ENCODE data around the gene ANKRD27. TPM values are rescaled to one million over a fixed set of nuclear protein-coding genes. Genes with fewer than 3 reads are reported as not detected.
"Not testable (repeated sequence)": the region's sequence is repeated elsewhere in the genome, so short reads cannot be mapped to it uniquely, and the experiment has no call there.

Gene ANKRD27
- total RNA-seq, 6 donors from 2014 or later, result 31.3 to 46.1 (median 35.3) TPM

DNA sequence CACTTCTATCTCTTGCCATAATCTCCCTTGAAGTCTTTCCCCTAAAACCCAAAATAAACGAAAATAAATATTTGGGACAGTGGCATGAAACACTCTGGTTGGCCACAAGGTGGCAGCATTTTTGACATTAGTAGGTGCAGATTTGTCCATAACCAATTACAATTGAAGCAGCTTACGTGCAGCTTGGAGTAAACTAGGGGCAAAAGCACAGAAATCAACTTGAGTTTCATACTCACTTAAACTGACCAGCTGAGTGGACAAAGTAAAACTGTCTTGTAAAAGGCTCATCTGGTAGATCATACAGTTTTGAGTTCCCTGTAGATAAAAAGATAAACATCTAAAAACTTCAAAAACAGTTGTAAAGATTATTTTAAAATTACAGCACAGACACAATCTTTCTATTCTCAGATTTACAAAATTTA, 75.2 kb downstream of the ANKRD27 start:
- no peak overlapping the region for H3K27ac ChIP-seq
- H3K9me3 ChIP-seq, result no peaks in the 10 kb centered on the region
- peaks cover 44 to 96% (median 71%) of the 10 kb centered on the region in 4 donors for H3K36me3 ChIP-seq
- DNase-seq, result peak in 1 of 2 donors; percentile 35
- no peaks in the 10 kb centered on the region for H3K4me1 ChIP-seq
- ATAC-seq (ENCODE audit: low FRiP score in 2 of 2), result peak in 1 of 2 donors; percentile 69
- no peak overlapping the region for H3K4me3 ChIP-seq
- WGBS, 2 donors, result 7 to 10% methylated on average over 2 of the region's 2 CpGs
- no peak for TF ChIP-seq EP300 (IDR thresholded peaks at IDR 0.05)
- TF ChIP-seq, protein P1, sequence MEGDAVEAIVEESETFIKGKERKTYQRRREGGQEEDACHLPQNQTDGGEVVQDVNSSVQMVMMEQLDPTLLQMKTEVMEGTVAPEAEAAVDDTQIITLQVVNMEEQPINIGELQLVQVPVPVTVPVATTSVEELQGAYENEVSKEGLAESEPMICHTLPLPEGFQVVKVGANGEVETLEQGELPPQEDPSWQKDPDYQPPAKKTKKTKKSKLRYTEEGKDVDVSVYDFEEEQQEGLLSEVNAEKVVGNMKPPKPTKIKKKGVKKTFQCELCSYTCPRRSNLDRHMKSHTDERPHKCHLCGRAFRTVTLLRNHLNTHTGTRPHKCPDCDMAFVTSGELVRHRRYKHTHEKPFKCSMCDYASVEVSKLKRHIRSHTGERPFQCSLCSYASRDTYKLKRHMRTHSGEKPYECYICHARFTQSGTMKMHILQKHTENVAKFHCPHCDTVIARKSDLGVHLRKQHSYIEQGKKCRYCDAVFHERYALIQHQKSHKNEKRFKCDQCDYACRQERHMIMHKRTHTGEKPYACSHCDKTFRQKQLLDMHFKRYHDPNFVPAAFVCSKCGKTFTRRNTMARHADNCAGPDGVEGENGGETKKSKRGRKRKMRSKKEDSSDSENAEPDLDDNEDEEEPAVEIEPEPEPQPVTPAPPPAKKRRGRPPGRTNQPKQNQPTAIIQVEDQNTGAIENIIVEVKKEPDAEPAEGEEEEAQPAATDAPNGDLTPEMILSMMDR (IDR thresholded peaks at IDR 0.05), result peak; percentile 73 to 85 (median 76)
- no peaks in the 10 kb centered on the region for H3K27me3 ChIP-seq

DNA sequence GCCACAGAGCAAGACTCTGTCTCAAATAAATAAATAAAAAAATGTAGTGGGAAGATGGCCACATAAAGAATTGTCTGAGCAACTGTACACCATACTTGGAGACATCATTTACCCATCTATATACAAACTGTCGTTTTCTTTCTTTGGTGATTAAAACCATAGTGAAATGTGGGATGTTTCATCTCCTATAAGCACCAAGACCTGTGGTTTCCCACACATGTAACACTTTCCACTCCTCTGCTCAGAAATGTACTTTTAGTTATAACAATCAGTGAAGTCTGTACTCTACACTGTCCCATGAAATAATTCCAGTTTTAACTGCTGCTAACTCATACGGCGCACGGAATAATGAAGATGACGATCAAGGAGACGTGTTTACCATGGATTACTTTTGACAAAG, 75.7 kb downstream of the ANKRD27 start:
- Histone ChIP-seq H3K36me3 (peaks cover 41 to 96% (median 71%) of the 10 kb centered on the region in 4 donors), H3K4me1 (no peaks in the 10 kb centered on the region), H3K27me3 (no peaks in the 10 kb centered on the region), H3K4me3 (no peak overlapping the region), H3K27ac (no peak overlapping the region), H3K9me3 (no peaks in the 10 kb centered on the region)
- WGBS, 2 donors, result 91 to 93% methylated on average over 6 of the region's 6 CpGs
- TF ChIP-seq, protein P1 (IDR thresholded peaks at IDR 0.05), result no peak
- TF ChIP-seq EP300 (IDR thresholded peaks at IDR 0.05), result no peak
- TF ChIP-seq POLR2AphosphoS5 (IDR thresholded peaks at IDR 0.05), result no peak
- no peak for TF ChIP-seq POLR2A (IDR thresholded peaks at IDR 0.05)
- ATAC-seq (ENCODE audit: low FRiP score in 2 of 2), result no peak
- no peak for DNase-seq

DNA sequence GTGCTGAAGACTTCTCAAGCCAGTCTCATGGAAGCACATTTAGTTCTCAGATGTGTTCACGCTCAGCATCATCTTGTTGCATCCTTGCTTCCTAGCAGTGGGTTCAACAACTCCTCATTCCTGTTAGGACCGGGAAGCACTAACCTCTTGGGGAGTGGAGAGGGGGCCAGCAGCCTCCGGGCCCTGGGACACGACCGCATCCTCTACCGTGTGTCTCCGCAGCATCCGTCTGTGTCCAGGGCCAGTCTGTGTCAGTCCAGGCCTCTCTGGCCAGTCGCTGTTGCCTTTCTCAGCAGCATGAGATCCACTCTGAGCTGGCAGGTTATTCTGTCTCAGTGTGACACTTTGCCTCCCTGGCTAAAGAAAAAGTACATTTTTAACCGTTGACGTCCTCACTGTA, 77.0 kb downstream of the ANKRD27 start:
- Histone ChIP-seq H3K36me3 (peaks cover 32 to 95% (median 66%) of the 10 kb centered on the region in 4 donors), H3K27ac (no peak overlapping the region), H3K27me3 (no peaks in the 10 kb centered on the region), H3K9me3 (no peaks in the 10 kb centered on the region), H3K4me3 (no peak overlapping the region), H3K4me1 (no peaks in the 10 kb centered on the region)
- WGBS, 2 donors, result 94 to 95% methylated on average over 11 of the region's 11 CpGs
- DNase-seq (no peak), ATAC-seq (ENCODE audit: low FRiP score in 2 of 2) (no peak)
- TF ChIP-seq POLR2AphosphoS5 (IDR thresholded peaks at IDR 0.05), result no peak
- TF ChIP-seq POLR2A (IDR thresholded peaks at IDR 0.05), result no peak
- TF ChIP-seq EP300 (IDR thresholded peaks at IDR 0.05), result no peak
- TF ChIP-seq, protein P1 (IDR thresholded peaks at IDR 0.05), result no peak

DNA sequence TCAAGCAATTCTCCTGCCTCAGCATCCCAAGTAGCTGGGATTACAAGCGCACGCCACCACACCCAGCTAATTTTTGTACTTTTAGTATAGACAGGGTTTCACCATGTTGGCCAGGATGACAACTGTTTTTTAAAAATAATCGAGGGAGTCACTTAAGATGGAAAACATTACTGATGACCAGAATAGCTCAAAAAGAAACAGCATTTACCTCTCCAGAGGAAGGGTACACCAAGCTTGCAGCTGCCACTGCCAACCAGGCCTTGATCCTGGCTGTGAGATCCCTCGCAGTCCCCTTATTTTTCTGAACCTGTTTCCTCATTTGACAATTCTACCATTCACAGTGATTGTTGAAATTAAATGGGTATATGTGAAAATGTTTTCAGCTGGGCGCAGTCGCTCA, 79.5 kb downstream of the ANKRD27 start:
- Histone ChIP-seq H3K4me3 (no peak overlapping the region), H3K9me3 (no peaks in the 10 kb centered on the region), H3K36me3 (peaks cover 32 to 72% (median 50%) of the 10 kb centered on the region in 4 donors), H3K27me3 (no peaks in the 10 kb centered on the region), H3K4me1 (no peaks in the 10 kb centered on the region), H3K27ac (no peak overlapping the region)
- 95 to 96% methylated on average over 5 to 6 of the region's 6 CpGs for WGBS, 2 donors
- ATAC-seq (ENCODE audit: low FRiP score in 2 of 2), result no peak
- TF ChIP-seq, protein P1 (IDR thresholded peaks at IDR 0.05), result no peak
- TF ChIP-seq POLR2AphosphoS5 (IDR thresholded peaks at IDR 0.05) (no peak), POLR2A (IDR thresholded peaks at IDR 0.05) (no peak), EP300 (IDR thresholded peaks at IDR 0.05) (no peak)
- no peak for DNase-seq

DNA sequence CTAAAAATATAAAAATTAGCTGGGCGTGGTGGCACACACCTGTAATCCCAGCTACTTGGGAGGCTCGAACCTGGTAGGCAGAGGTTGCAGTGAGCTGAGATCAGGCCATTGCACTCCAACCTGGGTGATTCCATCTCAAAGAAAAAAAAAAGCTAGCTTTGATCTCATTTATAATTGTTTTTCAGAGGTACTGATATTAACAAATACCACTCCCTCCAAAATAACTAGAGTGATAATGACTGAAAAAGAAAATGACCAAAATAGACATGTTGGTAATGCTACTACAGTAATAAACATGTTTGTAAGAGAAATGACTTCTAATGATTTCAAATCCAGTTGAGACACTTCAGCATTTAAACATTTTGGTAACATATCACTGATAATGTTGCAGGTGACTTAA, 81.0 kb downstream of the ANKRD27 start:
- DNase-seq, result no peak
- Histone ChIP-seq H3K9me3 (no peaks in the 10 kb centered on the region), H3K4me3 (no peak overlapping the region), H3K27ac (no peak overlapping the region), H3K27me3 (no peaks in the 10 kb centered on the region), H3K36me3 (peaks cover 27 to 58% (median 46%) of the 10 kb centered on the region in 4 donors), H3K4me1 (no peaks in the 10 kb centered on the region)
- no peak for ATAC-seq (ENCODE audit: low FRiP score in 2 of 2)
- TF ChIP-seq POLR2A (IDR thresholded peaks at IDR 0.05) (no peak), EP300 (IDR thresholded peaks at IDR 0.05) (no peak), POLR2AphosphoS5 (IDR thresholded peaks at IDR 0.05) (no peak)
- TF ChIP-seq, protein P1 (IDR thresholded peaks at IDR 0.05), result no peak
- 95 to 100% methylated on average over 2 of the region's 2 CpGs for WGBS, 2 donors

DNA sequence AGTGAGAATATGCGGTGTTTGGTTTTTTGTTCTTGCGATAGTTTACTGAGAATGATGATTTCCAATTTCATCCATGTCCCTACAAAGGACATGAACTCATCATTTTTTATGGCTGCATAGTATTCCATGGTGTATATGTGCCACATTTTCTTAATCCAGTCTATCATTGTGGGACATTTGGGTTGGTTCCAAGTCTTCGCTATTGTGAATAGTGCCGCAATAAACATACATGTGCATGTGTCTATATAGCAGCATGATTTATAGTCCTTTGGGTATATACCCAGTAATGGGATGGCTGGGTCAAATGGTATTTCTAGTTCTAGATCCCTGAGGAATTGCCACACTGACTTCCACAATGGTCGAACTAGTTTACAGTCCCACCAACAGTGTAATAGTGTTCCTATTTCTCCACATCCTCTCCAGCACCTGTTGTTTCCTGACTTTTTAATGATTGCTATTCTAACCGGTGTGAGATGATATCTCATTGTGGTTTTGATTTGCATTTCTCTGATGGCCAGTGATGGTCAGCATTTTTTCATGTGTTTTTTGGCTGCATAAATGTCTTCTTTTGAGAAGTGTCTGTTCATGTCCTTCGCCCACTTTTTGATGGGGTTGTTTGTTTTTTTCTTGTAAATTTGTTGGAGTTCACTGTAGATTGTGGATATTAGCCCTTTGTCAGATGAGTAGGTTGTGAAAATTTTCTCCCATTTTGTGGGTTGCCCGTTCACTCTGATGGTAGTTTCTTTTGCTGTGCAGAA, 87.1 kb downstream of the ANKRD27 start:
- H3K27ac ChIP-seq; H3K27me3 ChIP-seq; ATAC-seq (ENCODE audit: low FRiP score in 2 of 2); H3K4me3 ChIP-seq; DNase-seq; H3K9me3 ChIP-seq; H3K4me1 ChIP-seq: not testable (repeated sequence)
- WGBS, 2 donors, result 88 to 94% methylated on average over 6 of the region's 8 CpGs
- peaks cover 8 to 36% (median 20%) of the 10 kb centered on the region in 4 donors for H3K36me3 ChIP-seq
